Activated gamma-delta T cell treated with Interleukin-2 at 50 U/mL for 16 hours (primary cell): ENCODE data around the gene PROS1.

ENCODE experiments used
- DNase-seq: peaks from one replicate; pipeline ENCODE4 v3.0.0-alpha.2; 2020

Gene PROS1

GRCh38 chr3:93973131-93974126 is at the start of gene PROS1:
PROS1 (minus strand) TSS chr3:93973896; CDS start chr3:93973749, 147 bp downstream.
- peak; percentile 9 for DNase-seq

GRCh38 chr3:94020293-94020692 is 46.6 kb upstream of the PROS1 start:
- no peak for DNase-seq

- no peak for DNase-seq
These were observed 46.0 kb upstream of the PROS1 start for GRCh38 chr3:94019659-94020058.

- DNase-seq, result no peak
These were observed 41.3 kb upstream of the PROS1 start for GRCh38 chr3:94015025-94015424.

GRCh38 chr3:94012185-94012584 is 38.5 kb upstream of the PROS1 start:
- no peak for DNase-seq

GRCh38 chr3:94011233-94011711 is 37.6 kb upstream of the PROS1 start:
- no peak for DNase-seq

GRCh38 chr3:94009608-94010007 is 35.9 kb upstream of the PROS1 start:
- DNase-seq, result no peak

GRCh38 chr3:94008253-94008652 is 34.6 kb upstream of the PROS1 start:
- DNase-seq, result no peak

- peak; percentile 6 for DNase-seq
These were observed 30.7 kb upstream of the PROS1 start for GRCh38 chr3:94004301-94004910.

- DNase-seq, result no peak
These were observed 28.3 kb upstream of the PROS1 start for GRCh38 chr3:94001827-94002495.

GRCh38 chr3:94001191-94001590 is 27.5 kb upstream of the PROS1 start:
- DNase-seq, result no peak

GRCh38 chr3:93994056-93994455 is 20.4 kb upstream of the PROS1 start:
- no peak for DNase-seq

- no peak for DNase-seq
These were observed 18.5 kb upstream of the PROS1 start for GRCh38 chr3:93992207-93992606.

- DNase-seq, result no peak
These were observed 17.9 kb upstream of the PROS1 start for GRCh38 chr3:93991631-93992030.

GRCh38 chr3:93989241-93989640 is 15.5 kb upstream of the PROS1 start:
- no peak for DNase-seq

- no peak for DNase-seq
These were observed 15.1 kb upstream of the PROS1 start for GRCh38 chr3:93988764-93989163.

- DNase-seq, result no peak
These were observed 14.6 kb upstream of the PROS1 start for GRCh38 chr3:93988283-93988682.

GRCh38 chr3:93984618-93985017 is 10.9 kb upstream of the PROS1 start:
- no peak for DNase-seq

- DNase-seq, result no peak
These were observed 9.7 kb upstream of the PROS1 start for GRCh38 chr3:93983408-93983807.

- no peak for DNase-seq
These were observed 8.0 kb upstream of the PROS1 start for GRCh38 chr3:93981649-93982048.

GRCh38 chr3:93979850-93980676 is 6.4 kb upstream of the PROS1 start, which contains the start of gene ARL13B:
ARL13B (plus strand) TSS chr3:93980155; CDS start chr3:93980424, 269 bp downstream.
- DNase-seq, result peak; percentile 91

GRCh38 chr3:93969997-93970396 is 3.7 kb downstream of the PROS1 start:
- DNase-seq, result no peak
